OCI-LY3 (cell line): Measurements from ENCODE around the gene PSKH1.

Experiments used
- CTCF ChIP-seq: fragments of 200-600, 300-600 bp; sonication (generic); IDR thresholded peaks from 2 replicates; pipeline ENCODE4 v1.5.1; 2014; ENCODE audit warnings: antibody characterized with exemption, low read length, low read depth
- EZH2phosphoT487 ChIP-seq: fragments of 200-600 bp; shearing (Covaris generic); IDR thresholded peaks from 2 replicates; pipeline ENCODE4 v1.6.1; 2018; ENCODE audit warnings: antibody characterized with exemption, mixed run types, low read depth

DNA sequence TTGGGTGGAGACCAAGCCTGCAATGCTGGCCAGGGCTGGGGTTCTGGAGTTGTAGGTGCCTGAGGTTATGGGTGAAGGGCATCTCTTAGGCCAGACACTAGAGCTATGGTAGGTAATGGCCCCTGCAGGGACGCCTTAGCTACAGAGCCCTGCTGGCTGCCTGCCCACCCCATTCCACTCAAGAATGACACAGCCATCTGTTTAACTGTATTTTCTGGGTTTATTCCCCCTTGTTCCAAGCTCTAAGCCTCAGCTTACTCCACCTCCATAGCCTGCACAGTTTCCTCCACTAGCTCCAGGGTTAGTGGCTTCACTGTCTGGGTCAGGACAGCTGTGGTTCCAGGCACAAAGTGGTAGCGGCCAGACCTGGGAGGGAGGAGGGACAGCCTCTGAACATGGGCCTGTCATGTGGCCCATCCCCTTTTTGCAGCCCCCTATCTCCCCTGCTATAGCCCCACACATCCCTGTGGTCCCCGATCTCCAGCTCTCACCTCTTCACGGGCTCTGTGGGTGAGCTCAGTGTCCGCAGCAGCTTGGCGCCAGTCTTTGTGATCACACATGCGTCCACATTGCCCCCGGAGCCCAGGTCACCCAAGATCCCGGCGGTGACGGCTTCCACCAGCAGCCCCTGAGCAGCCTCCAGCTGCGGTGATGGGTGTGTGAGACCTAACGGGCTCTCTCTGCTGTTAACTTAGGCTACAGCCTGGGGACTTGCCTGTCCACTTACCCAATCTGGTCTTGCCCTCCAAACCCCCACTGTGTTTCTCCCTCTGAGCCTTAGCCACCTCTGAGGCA lies 41.4 kb downstream of the PSKH1 start:
- TF ChIP-seq CTCF (no peak), EZH2phosphoT487 (no peak)
